Panc1 (cell line): ENCODE measurements around the gene CLPSL2. TPM values are rescaled to one million over a fixed set of nuclear protein-coding genes. Genes with fewer than 3 reads are reported as not detected.

Experiments
- ATAC-seq: fragments of 200-7000 bp; cut with Tn5 transposase; 2 replicates; pipeline ENCODE4 v1.9.1; 2020; ENCODE audit warnings: mild to moderate bottlenecking, moderate library complexity
- BruUV-seq: library from RNA; stranded (reverse); fragments of 400-500 nt; replicated peaks from 2 replicates; lab custom pipeline; 2021; lab: Mats Ljungman, UMichigan
- CTCF ChIA-PET: fragments of 300-600 bp; sonication (Branson Sonifier 250); formaldehyde crosslinking; loops from one replicate; lab custom pipeline; 2022; ENCODE audit warnings: antibody characterized with exemption; lab: Charles Lee
- POLR2A ChIA-PET: fragments of 300-600 bp; sonication (Branson Sonifier 250); formaldehyde crosslinking; loops from one replicate; lab custom pipeline; 2022; ENCODE audit warnings: antibody characterized with exemption; lab: Charles Lee
- DNase-seq: peaks from one replicate; pipeline ENCODE4 v3.0.0-alpha.2; 2010; ENCODE audit warnings: low read depth, low spot score
- H3K27ac ChIP-seq: 2 replicates; pipeline ENCODE4 v1.5.1; 2011; ENCODE audit warnings: mild to moderate bottlenecking, low read length, inconsistent platforms
- H3K27me3 ChIP-seq: fragments of 200-500 bp; sonication (Bioruptor generic); 2 replicates; pipeline ENCODE4 v1.6.0; 2014; ENCODE audit warnings: low read length, inconsistent platforms; ENCODE audit not compliant: control insufficient read depth, insufficient read depth
- H3K36me3 ChIP-seq: fragments of 200-500 bp; sonication (Bioruptor generic); 2 replicates; pipeline ENCODE4 v1.5.1; 2014; ENCODE audit warnings: inconsistent platforms, mild to moderate bottlenecking, low read length, moderate library complexity; ENCODE audit not compliant: control insufficient read depth, insufficient read depth
- H3K4me1 ChIP-seq: 2 replicates; pipeline ENCODE4 v1.5.1; 2011; ENCODE audit warnings: inconsistent platforms, mild to moderate bottlenecking, low read length, moderate library complexity; ENCODE audit not compliant: control insufficient read depth, insufficient read depth
- H3K4me3 ChIP-seq, 2 experiments: 2 replicates each; pipeline ENCODE4 v1.5.1; 2011 to 2012; ENCODE audit warnings: low read depth in 2 of 2, low read length in 2 of 2, mild to moderate bottlenecking in 2 of 2, inconsistent platforms in 1 of 2, moderate library complexity in 1 of 2
- H3K9me3 ChIP-seq: fragments of 200-500 bp; sonication (Bioruptor generic); 2 replicates; pipeline ENCODE4 v1.5.1; 2014; ENCODE audit warnings: low read depth, mild to moderate bottlenecking, inconsistent platforms, low read length, moderate library complexity; ENCODE audit not compliant: control insufficient read depth, insufficient read depth
- POLR2AphosphoS5 ChIP-seq: IDR thresholded peaks from 2 replicates; pipeline ENCODE4 v1.6.1; 2012; ENCODE audit warnings: mild to moderate bottlenecking, low read depth, low read length, moderate library complexity
- REST ChIP-seq, 2 experiments: IDR thresholded peaks; 2 replicates each; pipeline ENCODE4 v1.6.1; 2011 to 2012; ENCODE audit warnings: low read depth in 2 of 2, control low read depth in 1 of 2, low read length in 1 of 2, mild to moderate bottlenecking in 1 of 2, moderate library complexity in 1 of 2; ENCODE audit not compliant: insufficient read depth in 1 of 2
- SIN3A ChIP-seq: IDR thresholded peaks from 2 replicates; pipeline ENCODE4 v1.6.1; 2012; ENCODE audit warnings: low read depth, mild to moderate bottlenecking, low read length, moderate library complexity, borderline replicate concordance; ENCODE audit not compliant: insufficient read depth
- TCF7L2 ChIP-seq: IDR thresholded peaks from 2 replicates; pipeline ENCODE4 v1.6.1; 2011; ENCODE audit warnings: mild to moderate bottlenecking, low read depth, low read length, inconsistent platforms
- in situ Hi-C: cut with HindIII; loops from 2 replicates; pipeline ENCODE4 v1.10.0; 2016; ENCODE audit warnings: low sequenced_read_pairs, low pct_unique_long_range_greater_than_20kb
- intact Hi-C: fragments of 100-400 bp; cut with micrococcal nuclease; formaldehyde crosslinking; loops from one replicate; pipeline ENCODE4 v1.10.0; 2022; ENCODE audit not compliant: unreplicated experiment
- total RNA-seq: library from RNA; stranded (reverse); gene quantifications from one replicate; pipeline ENCODE4 v1.2.1, GENCODE V29; 2021; ENCODE audit not compliant: unreplicated experiment
- TF ChIP-seq, protein P1 (sequence below): fragments of 450-650 bp; IDR thresholded peaks from 2 replicates; pipeline ENCODE4 v1.5.1; 2017; ENCODE audit warnings: mild to moderate bottlenecking

CLPSL2 gene
- total RNA-seq, 1 experiment from 2014 or later = 0.57 TPM

- no peak for TF ChIP-seq REST (IDR thresholded peaks at IDR 0.05; ENCODE audit: insufficient read depth in 1 of 2, low read depth in 2 of 2, low read length in 1 of 2)
- TF ChIP-seq SIN3A = no peak
- no peak for TF ChIP-seq TCF7L2
- TF ChIP-seq POLR2AphosphoS5 = no peak
- TF ChIP-seq, protein P1, sequence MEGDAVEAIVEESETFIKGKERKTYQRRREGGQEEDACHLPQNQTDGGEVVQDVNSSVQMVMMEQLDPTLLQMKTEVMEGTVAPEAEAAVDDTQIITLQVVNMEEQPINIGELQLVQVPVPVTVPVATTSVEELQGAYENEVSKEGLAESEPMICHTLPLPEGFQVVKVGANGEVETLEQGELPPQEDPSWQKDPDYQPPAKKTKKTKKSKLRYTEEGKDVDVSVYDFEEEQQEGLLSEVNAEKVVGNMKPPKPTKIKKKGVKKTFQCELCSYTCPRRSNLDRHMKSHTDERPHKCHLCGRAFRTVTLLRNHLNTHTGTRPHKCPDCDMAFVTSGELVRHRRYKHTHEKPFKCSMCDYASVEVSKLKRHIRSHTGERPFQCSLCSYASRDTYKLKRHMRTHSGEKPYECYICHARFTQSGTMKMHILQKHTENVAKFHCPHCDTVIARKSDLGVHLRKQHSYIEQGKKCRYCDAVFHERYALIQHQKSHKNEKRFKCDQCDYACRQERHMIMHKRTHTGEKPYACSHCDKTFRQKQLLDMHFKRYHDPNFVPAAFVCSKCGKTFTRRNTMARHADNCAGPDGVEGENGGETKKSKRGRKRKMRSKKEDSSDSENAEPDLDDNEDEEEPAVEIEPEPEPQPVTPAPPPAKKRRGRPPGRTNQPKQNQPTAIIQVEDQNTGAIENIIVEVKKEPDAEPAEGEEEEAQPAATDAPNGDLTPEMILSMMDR = no peak
- Histone ChIP-seq H3K36me3 (no peaks in the 10 kb centered on the region), H3K27ac (no peak overlapping the region), H3K4me1 (no peaks in the 10 kb centered on the region; the same call in 1 of the 2 replicates), H3K9me3 (no peaks in the 10 kb centered on the region), H3K27me3 (no peaks in the 10 kb centered on the region), H3K4me3 (no peak overlapping the region)
- no TSS peak for BruUV-seq
- ATAC-seq (no peak), DNase-seq (no peak)
- ChIA-PET CTCF (no interaction called here), POLR2A (no interaction called here)
- intact Hi-C loops (no loop called here), in situ Hi-C loops (no loop called here)
These were observed 4.9 kb downstream of the CLPSL2 start for GRCh38 chr6:35781290-35781689.

DNA sequence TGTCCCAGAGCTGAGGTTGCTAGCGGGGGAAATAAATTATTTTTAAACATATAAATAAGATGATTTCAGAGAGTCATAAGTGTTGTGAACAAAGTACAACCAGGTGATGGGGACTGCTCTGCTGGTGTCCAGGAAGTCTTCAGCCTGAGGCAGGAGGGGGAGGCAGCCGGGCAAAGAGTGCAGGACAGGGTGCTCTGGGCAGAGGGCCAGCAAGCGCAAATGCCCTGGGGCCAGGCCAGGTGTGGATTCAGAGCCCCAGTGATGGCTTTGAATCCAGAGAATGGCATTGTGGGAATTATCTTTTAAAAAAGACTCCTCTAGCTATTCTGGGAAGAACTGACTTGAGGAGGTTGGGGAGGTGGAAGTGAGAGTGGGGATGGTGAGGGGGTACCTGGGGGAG is 6.0 kb downstream of the CLPSL2 start:
- in situ Hi-C loops = no loop called here
- intact Hi-C loops = no loop called here
- CTCF ChIA-PET = no interaction called here
- Histone ChIP-seq H3K9me3 (no peaks in the 10 kb centered on the region), H3K27me3 (no peaks in the 10 kb centered on the region; the same call in 1 of the 2 replicates), H3K36me3 (no peaks in the 10 kb centered on the region), H3K4me3 (no peak overlapping the region), H3K4me1 (peaks cover 3% of the 10 kb centered on the region), H3K27ac (no peak overlapping the region)
- POLR2A ChIA-PET = no interaction called here
- TF ChIP-seq REST (IDR thresholded peaks at IDR 0.05; ENCODE audit: insufficient read depth in 1 of 2, low read depth in 2 of 2, low read length in 1 of 2) (no peak), POLR2AphosphoS5 (no peak), TCF7L2 (no peak), SIN3A (no peak)
- TF ChIP-seq, protein P1 = no peak
- no peak for ATAC-seq
- DNase-seq = no peak
- BruUV-seq = no TSS peak
